ENCODE data around the gene ATG2A.

GRCh38 chr11:64887234-64887756 lies 29.7 kb downstream of the ATG2A start:
- TF ChIP-seq MYC (IDR thresholded peaks at IDR 0.05; ENCODE audit: low read depth, low read length) (no peak), MYC (CRISPR knock-in tag; IDR thresholded peaks at IDR 0.05; ENCODE audit: borderline replicate concordance, low read depth) (no peak), CTCFL (IDR thresholded peaks at IDR 0.05; ENCODE audit: borderline replicate concordance, insufficient read depth, low read depth, low read length, poor library complexity, severe bottlenecking) (no peak), XRCC5 (IDR thresholded peaks at IDR 0.05; ENCODE audit: low read depth, low read length) (no peak), CHAMP1 (IDR thresholded peaks at IDR 0.05) (no peak), ZNF696 (CRISPR knock-in tag; conservative IDR thresholded peaks at IDR 0.05) (no peak), ZNF778 (CRISPR knock-in tag; IDR thresholded peaks at IDR 0.05) (no peak), ZNF24 (IDR thresholded peaks at IDR 0.05) (no peak), CREB1 (IDR thresholded peaks at IDR 0.05) (no peak), CREB1 (CRISPR knock-in tag; IDR thresholded peaks at IDR 0.05) (no peak), ZNF217 (CRISPR knock-in tag; IDR thresholded peaks at IDR 0.05) (no peak), BHLHE40 (IDR thresholded peaks at IDR 0.05; ENCODE audit: low read length) (no peak), ZZZ3 (IDR thresholded peaks at IDR 0.05) (no peak)

All from K562 (cell line).